ENCODE data around the gene NAT16.
A peak's percentile ranks its signal among the peaks of the same experiment; 100 is the strongest.

The NAT16 gene

GRCh38 chr7:101168412-101169049, 11.6 kb downstream of the NAT16 start:
- no peak for TF ChIP-seq CTCF (IDR thresholded peaks at IDR 0.05)
- intact Hi-C loops (cut with DNase I; ENCODE audit: low total_unique reads), result loop anchor here (2.0 to 10.0 kb wide), 2 partner anchors 24 to 274 kb away; partner anchors contain the start of gene ACHE
- Histone ChIP-seq H3K27me3 (peaks cover 13 to 99% of the 10 kb centered on the region in 2 donors), H3K9me3 (no peaks in the 10 kb centered on the region), H3K36me3 (no peaks in the 10 kb centered on the region), H3K4me1 (peaks cover 4 to 61% (median 49%) of the 10 kb centered on the region in 4 donors), H3K4me3 (no peak overlapping the region), H3K27ac (no peak overlapping the region)
- no peak for DNase-seq

GRCh38 chr7:101167645-101168411, 12.3 kb downstream of the NAT16 start:
- no peaks in the 10 kb centered on the region for H3K36me3 ChIP-seq
- H3K9me3 ChIP-seq, result no peaks in the 10 kb centered on the region
- DNase-seq, result no peak
- no peak overlapping the region for H3K4me3 ChIP-seq
- TF ChIP-seq CTCF (IDR thresholded peaks at IDR 0.05), result no peak
- peaks cover 0 to 61% (median 49%) of the 10 kb centered on the region in 4 donors for H3K4me1 ChIP-seq
- peaks cover 8 to 99% of the 10 kb centered on the region in 2 donors for H3K27me3 ChIP-seq
- H3K27ac ChIP-seq, result no peak overlapping the region
- intact Hi-C loops (cut with DNase I; ENCODE audit: low total_unique reads), result loop anchor here (2.0 to 10.0 kb wide), 2 partner anchors 23 to 273 kb away; partner anchors contain the start of gene ACHE

- Histone ChIP-seq H3K27me3 (peaks cover 5 to 99% of the 10 kb centered on the region in 2 donors), H3K36me3 (no peaks in the 10 kb centered on the region), H3K4me1 (peaks cover 0 to 60% (median 47%) of the 10 kb centered on the region in 4 donors), H3K9me3 (no peaks in the 10 kb centered on the region), H3K4me3 (no peak overlapping the region), H3K27ac (no peak overlapping the region)
- no peak for DNase-seq
- TF ChIP-seq CTCF (IDR thresholded peaks at IDR 0.05), result no peak
- intact Hi-C loops (cut with DNase I; ENCODE audit: low total_unique reads), result loop anchor here (10.0 kb wide), 1 partner anchor 272 kb away; the partner anchor contains the start of gene ACHE
Observed at GRCh38 chr7:101166909-101167644, 13.0 kb downstream of the NAT16 start.

- no peak overlapping the region for H3K4me3 ChIP-seq
- DNase-seq, result no peak
- H3K4me1 ChIP-seq, result peaks cover 0 to 56% (median 43%) of the 10 kb centered on the region in 4 donors
- intact Hi-C loops (cut with DNase I; ENCODE audit: low total_unique reads), result loop anchor here (10.0 kb wide), 1 partner anchor 272 kb away; the partner anchor contains the start of gene ACHE
- H3K36me3 ChIP-seq, result no peaks in the 10 kb centered on the region
- no peak overlapping the region for H3K27ac ChIP-seq
- peaks cover 5 to 99% of the 10 kb centered on the region in 2 donors for H3K27me3 ChIP-seq
- H3K9me3 ChIP-seq, result no peaks in the 10 kb centered on the region
- no peak for TF ChIP-seq CTCF (IDR thresholded peaks at IDR 0.05)
Observed at GRCh38 chr7:101166648-101166908, 13.5 kb downstream of the NAT16 start.

DNA sequence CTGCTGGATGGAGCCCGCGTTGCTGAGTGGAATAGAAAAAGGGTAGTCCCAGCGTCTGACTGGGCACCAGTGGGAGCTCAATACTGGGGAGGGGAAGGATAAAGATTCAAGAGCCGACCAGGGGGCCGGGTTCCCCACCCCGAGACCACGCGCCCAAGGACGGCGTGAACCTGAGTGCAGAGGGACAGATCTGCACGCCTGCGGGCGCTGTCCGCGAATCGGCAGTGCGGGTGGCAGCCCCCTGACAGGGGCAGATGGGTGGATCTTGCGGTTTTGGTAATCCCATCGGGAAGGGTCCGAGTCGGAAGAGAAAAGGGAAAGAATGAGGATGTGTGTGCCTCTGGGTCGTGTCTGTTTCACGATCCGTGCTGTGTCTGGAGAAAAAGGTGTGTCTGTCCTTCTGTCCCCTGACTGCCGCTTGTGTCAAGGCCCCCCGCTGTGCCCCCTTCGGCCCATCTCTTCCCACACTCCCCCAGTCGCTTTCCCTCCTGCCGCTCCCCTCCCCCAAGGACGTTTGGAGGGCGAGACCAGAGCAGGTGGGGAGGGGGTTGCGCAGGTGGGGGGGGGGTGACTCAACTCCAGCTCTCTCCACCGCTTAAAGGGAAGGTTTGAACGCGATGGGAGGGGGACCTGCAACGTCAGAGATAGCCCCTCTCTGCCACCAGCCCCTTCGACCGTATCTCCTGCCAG, 14.0 kb downstream of the NAT16 start:
- H3K4me3 ChIP-seq, result peak overlapping the region in 1 of 2 donors; percentile 6
- DNase-seq, result no peak
- H3K36me3 ChIP-seq, result peaks cover 0 to under 1% (median 0%) of the 10 kb centered on the region in 3 donors
- intact Hi-C loops (cut with DNase I; ENCODE audit: low total_unique reads), result loop anchor here (10.0 kb wide), 1 partner anchor 271 kb away; the partner anchor contains the start of gene ACHE
- peaks cover 5 to 99% of the 10 kb centered on the region in 2 donors for H3K27me3 ChIP-seq
- TF ChIP-seq CTCF (IDR thresholded peaks at IDR 0.05), result no peak
- no peak overlapping the region for H3K27ac ChIP-seq
- peaks cover 0 to 52% (median 41%) of the 10 kb centered on the region in 4 donors for H3K4me1 ChIP-seq
- no peaks in the 10 kb centered on the region for H3K9me3 ChIP-seq
